Measurements from ENCODE around the gene MED13L. TPM values are rescaled to one million over a fixed set of nuclear protein-coding genes. Genes with fewer than 3 reads are reported as not detected.

Gene MED13L
- total and polyA plus RNA-seq, 8 donors = 92.4 to 123 (median 97.0) TPM

- Histone ChIP-seq H3K9me3 (no peaks in the 10 kb centered on the region), H3K4me3 (no peak overlapping the region), H3K27me3 (no peaks in the 10 kb centered on the region), H3K36me3 (no peaks in the 10 kb centered on the region), H3K4me1 (peaks cover 18 to 49% of the 10 kb centered on the region in 2 donors), H3K27ac (no peak overlapping the region)
- intact Hi-C loops (cut with DNase I) = no loop called here
- no peak for TF ChIP-seq CTCF (IDR thresholded peaks at IDR 0.05)
- DNase-seq (no peak), ATAC-seq (no peak)
Measured at GRCh38 chr12:116169071-116169470, 108.4 kb downstream of the MED13L start.

- Histone ChIP-seq H3K4me3 (no peak overlapping the region), H3K36me3 (no peaks in the 10 kb centered on the region), H3K9me3 (no peaks in the 10 kb centered on the region), H3K4me1 (peaks cover 19 to 46% of the 10 kb centered on the region in 2 donors), H3K27me3 (no peaks in the 10 kb centered on the region), H3K27ac (no peak overlapping the region)
- TF ChIP-seq CTCF (IDR thresholded peaks at IDR 0.05) = no peak
- intact Hi-C loops (cut with DNase I) = no loop called here
- DNase-seq = no peak
- peak; percentile 15 for ATAC-seq
Measured at GRCh38 chr12:116166306-116166705, 111.2 kb downstream of the MED13L start.

- DNase-seq = no peak
- Histone ChIP-seq H3K9me3 (no peaks in the 10 kb centered on the region), H3K27ac (no peak overlapping the region), H3K36me3 (no peaks in the 10 kb centered on the region), H3K4me3 (no peak overlapping the region), H3K27me3 (no peaks in the 10 kb centered on the region), H3K4me1 (peaks cover 19 to 56% of the 10 kb centered on the region in 2 donors)
- no peak for TF ChIP-seq CTCF (IDR thresholded peaks at IDR 0.05)
- intact Hi-C loops (cut with DNase I) = no loop called here
- peak; percentile 70 for ATAC-seq
Measured at GRCh38 chr12:116165036-116165425, 112.5 kb downstream of the MED13L start.

- Histone ChIP-seq H3K27me3 (no peaks in the 10 kb centered on the region), H3K4me1 (peaks cover 19 to 62% of the 10 kb centered on the region in 2 donors), H3K27ac (no peak overlapping the region), H3K9me3 (no peaks in the 10 kb centered on the region), H3K4me3 (no peak overlapping the region), H3K36me3 (no peaks in the 10 kb centered on the region)
- intact Hi-C loops (cut with DNase I) = no loop called here
- ATAC-seq = peak; percentile 15
- no peak for DNase-seq
- no peak for TF ChIP-seq CTCF (IDR thresholded peaks at IDR 0.05)
Measured at GRCh38 chr12:116164250-116165035, 113.0 kb downstream of the MED13L start.

GRCh38 chr12:116162071-116162470, 115.4 kb downstream of the MED13L start:
- no peak for DNase-seq
- TF ChIP-seq CTCF (IDR thresholded peaks at IDR 0.05) = no peak
- Histone ChIP-seq H3K9me3 (no peaks in the 10 kb centered on the region), H3K36me3 (no peaks in the 10 kb centered on the region), H3K27me3 (no peaks in the 10 kb centered on the region), H3K4me1 (peaks cover 19 to 79% of the 10 kb centered on the region in 2 donors), H3K27ac (no peak overlapping the region), H3K4me3 (no peak overlapping the region)
- intact Hi-C loops (cut with DNase I) = no loop called here
- no peak for ATAC-seq

All from left lung (tissue), 10 donors.